K562 (cell line): ENCODE data around the gene SAMD10. TPM values are rescaled to one million over a fixed set of nuclear protein-coding genes. Genes with fewer than 3 reads are reported as not detected.

ENCODE experiments used
- ATAC-seq: fragments of 200-7000 bp; cut with Tn5 transposase; 3 replicates; pipeline ENCODE4 v1.9.1; 2020; ENCODE audit warnings: moderate library complexity
- BruUV-seq: library from RNA; stranded (reverse); fragments of 400-500 nt; replicated peaks from 2 replicates; lab custom pipeline; 2021; lab: Mats Ljungman, UMichigan
- CTCF ChIA-PET: fragments of 300-600 bp; formaldehyde crosslinking; extraction: SDS; loops from one replicate; lab custom pipeline; 2021; ENCODE audit warnings: low intra/inter-chr PET ratio; lab: Yijun Ruan, JAX
- POLR2A ChIA-PET: fragments of 300-600, 350-650 bp; sonication (Branson Sonifier 250); formaldehyde crosslinking; extraction: SDS; loops from one replicate; lab custom pipeline; 2021; ENCODE audit warnings: antibody characterized with exemption, inconsistent platforms; lab: Yijun Ruan, JAX
- DNase-seq, 4 experiments: peaks; one replicate each; pipeline versions ENCODE4 v3.0.0 to v3.0.0-alpha.2; 2011 to 2018; ENCODE audit warnings: low spot score in 3 of 4, mixed read lengths in 3 of 4; ENCODE audit errors: extremely low read depth in 1 of 4
- FAIRE-seq: peaks from 2 replicates; lab custom pipeline; 2011; peaks lifted over from hg19 to GRCh38; lab: Jason Lieb, UNC
- H2AFZ ChIP-seq: 2 replicates; pipeline ENCODE4 v1.6.0; 2011; ENCODE audit warnings: low read depth, low read length, control low read depth, inconsistent platforms
- H3K27ac ChIP-seq: fragments of 200-600 bp; 3 replicates; pipeline ENCODE4 v1.8.0; 2011; ENCODE audit warnings: low read depth, mild to moderate bottlenecking, control low read depth, inconsistent platforms, low read length, moderate library complexity, mixed read lengths; ENCODE audit errors: extremely low read depth
- H3K27me3 ChIP-seq, 2 experiments: fragments of 300-600 bp in 1 of 2; 2 replicates in 1 of 2; 3 replicates in 1 of 2; pipeline versions ENCODE4 v1.6.0 to v1.8.0; 2011; ENCODE audit warnings: inconsistent platforms in 2 of 2, low read length in 2 of 2, mild to moderate bottlenecking in 1 of 2, mixed read lengths in 1 of 2, moderate library complexity in 1 of 2; ENCODE audit not compliant: control insufficient read depth in 2 of 2, insufficient read depth in 2 of 2
- H3K36me3 ChIP-seq: fragments of 300-600 bp; 3 replicates; pipeline ENCODE4 v1.8.0; 2011; ENCODE audit warnings: mild to moderate bottlenecking, low read length, inconsistent platforms; ENCODE audit not compliant: control insufficient read depth, insufficient read depth
- H3K4me1 ChIP-seq, 2 experiments: fragments of 200-600 bp in 1 of 2; replicated peaks in 1 of 2; 2 replicates in 1 of 2; 3 replicates in 1 of 2; pipeline versions ENCODE4 v1.5.1 to v1.8.0; 2011; ENCODE audit warnings: inconsistent platforms in 2 of 2, low read length in 2 of 2, mild to moderate bottlenecking in 1 of 2, mixed read lengths in 1 of 2, moderate library complexity in 1 of 2; ENCODE audit not compliant: control insufficient read depth in 2 of 2, insufficient read depth in 2 of 2
- H3K4me2 ChIP-seq: 2 replicates; pipeline ENCODE4 v1.6.1; 2011; ENCODE audit warnings: low read length, control low read depth, inconsistent platforms, mixed read lengths; ENCODE audit not compliant: insufficient read depth
- H3K4me3 ChIP-seq: fragments of 200-600 bp; sonication (generic), shearing (Covaris generic); 2 replicates; pipeline ENCODE4 v1.5.1; 2016; ENCODE audit warnings: control low read depth, inconsistent platforms
- H3K79me2 ChIP-seq: fragments of 200-600 bp; 3 replicates; pipeline ENCODE4 v1.8.0; 2011; ENCODE audit warnings: low read length, inconsistent platforms; ENCODE audit not compliant: control insufficient read depth, insufficient read depth
- H3K9ac ChIP-seq, 2 experiments: 2 replicates each; pipeline versions ENCODE4 v1.6.0 to v1.6.1; 2011; ENCODE audit warnings: low read depth in 2 of 2, low read length in 2 of 2, control low read depth in 1 of 2, inconsistent platforms in 1 of 2, mild to moderate bottlenecking in 1 of 2, mixed read lengths in 1 of 2; ENCODE audit not compliant: insufficient read depth in 1 of 2
- H3K9me1 ChIP-seq: one replicate; pipeline ENCODE4 v1.6.0; 2011; ENCODE audit warnings: inconsistent platforms, mild to moderate bottlenecking, low read length, moderate library complexity; ENCODE audit not compliant: control insufficient read depth, insufficient read depth
- H3K9me3 ChIP-seq: replicated peaks from 2 replicates; pipeline ENCODE4 v1.5.1; 2011; ENCODE audit warnings: low read depth, low read length, inconsistent platforms; ENCODE audit not compliant: control insufficient read depth, insufficient read depth
- H4K20me1 ChIP-seq: replicated peaks from 2 replicates; pipeline ENCODE4 v1.6.1; 2011; ENCODE audit warnings: low read length, inconsistent platforms, mixed read lengths; ENCODE audit not compliant: control insufficient read depth, insufficient read depth
- ATF3 ChIP-seq, 2 experiments: fragments of 450-650 bp in 1 of 2; sonication (generic) in 1 of 2; formaldehyde crosslinking in 1 of 2; IDR thresholded peaks in 1 of 2; conservative IDR thresholded peaks in 1 of 2; 2 replicates each; pipeline versions ENCODE4 v1.6.1 to v1.8.1; 2016 to 2023; ENCODE audit warnings: mild to moderate bottlenecking in 2 of 2, moderate library complexity in 2 of 2, inconsistent platforms in 1 of 2, missing genetic modification reagents in 1 of 2
- HDGF ChIP-seq: fragments of 450-650 bp; IDR thresholded peaks from 2 replicates; pipeline ENCODE4 v1.6.1; 2016
- MAFG ChIP-seq: fragments of 450-650 bp; conservative IDR thresholded peaks from 2 replicates; pipeline ENCODE4 v1.6.1; 2016; ENCODE audit warnings: missing genetic modification characterization, missing compliant biosample characterization
- MAX ChIP-seq: sonication (generic); formaldehyde crosslinking; IDR thresholded peaks from 2 replicates; pipeline ENCODE4 v1.9.0; 2022; ENCODE audit warnings: mild to moderate bottlenecking, missing genetic modification reagents
- PML ChIP-seq: IDR thresholded peaks from 2 replicates; pipeline ENCODE4 v1.6.1; 2012; ENCODE audit warnings: low read length, inconsistent platforms
- POLR2AphosphoS5 ChIP-seq: IDR thresholded peaks from 2 replicates; pipeline ENCODE4 v1.6.1; 2011; ENCODE audit warnings: mild to moderate bottlenecking, low read depth, low read length, moderate library complexity; ENCODE audit not compliant: control insufficient read depth, insufficient read depth
- TAF7 ChIP-seq: fragments of 450-650 bp; IDR thresholded peaks from 2 replicates; pipeline ENCODE4 v1.6.1; 2016; ENCODE audit warnings: missing genetic modification characterization, missing compliant biosample characterization
- WGBS: fragments of 100-300 bp; shearing (Covaris generic); methylation state at CpG from one replicate; pipeline ENCODE4 v1.1.6; 2016; ENCODE audit warnings: low coverage, mixed read lengths; ENCODE audit not compliant: insufficient coverage; ENCODE audit errors: missing lambda C conversion rate; 5-methylcytosine and 5-hydroxymethylcytosine counted together
- in situ Hi-C: fragments of 300-500 bp; cut with MboI; formaldehyde crosslinking; loops from 4 replicates; pipeline ENCODE4 v1.15.0; 2018; ENCODE audit warnings: inconsistent platforms, mixed read lengths
- intact Hi-C: fragments of 100-400 bp; cut with micrococcal nuclease; formaldehyde crosslinking; loops from 2 replicates; pipeline ENCODE4 v1.14.2; 2022
- polyA plus RNA-seq, 8 experiments: library from polyadenylated mRNA; depleted of rRNA in 4 of 8; stranded (reverse) in 5 of 8; unstranded in 3 of 8; fragments of >200 nt; fragmentation: Nextera tagmentation in 2 of 8; fragmentation: Illumina TruSeq in 1 of 8; extraction: Ambion mirVana in 2 of 8; extraction: Trizol in 1 of 8; gene quantifications; 2 replicates each; pipeline versions ENCODE4 v1.2.1 to v1.2.3, GENCODE V29; 2011 to 2014; ENCODE audit warnings: inconsistent platforms in 1 of 8, missing spikeins in 1 of 8
- total RNA-seq, 7 experiments: library from RNA; depleted of rRNA in 6 of 7; stranded (reverse); fragments of >200 nt in 6 of 7; fragmentation: Illumina TruSeq in 2 of 7; extraction: Trizol in 2 of 7; gene quantifications; 2 replicates each; pipeline versions ENCODE4 v1.2.1 to v1.2.3, GENCODE V29; 2011 to 2021; ENCODE audit warnings: low replicate concordance in 1 of 7

SAMD10 gene
- total and polyA plus RNA-seq, 9 of the 15 experiments (the other 6 are each of a cell fraction or from before 2014, with no cell fraction given), result 0.37 to 15.2 (median 4.8) TPM

GRCh38 chr20:63933646-63934045, 45.8 kb downstream of the SAMD10 start:
- ChIA-PET CTCF (no interaction called here), POLR2A (interaction anchor here (0.6 to 1.4 kb wide), 3 partner anchors 9 to 306 kb away, joined by 3 read pairs; no protein-coding TSS in a partner anchor)
- ATAC-seq (no peak), FAIRE-seq (no peak), DNase-seq (no peak)
- 93% methylated on average over 5 of the region's 5 CpGs for WGBS
- in situ Hi-C loops (no loop called here), intact Hi-C loops (no loop called here)
- Histone ChIP-seq H3K4me3 (no peak overlapping the region), H3K27me3 (no peaks in the 10 kb centered on the region), H3K9ac (0 out of 4 replicates have a peak overlapping the region, but pooled peaks of 1 of the 2 experiments have one; percentile 28), H3K4me1 (peaks cover 0 to 32% of the 10 kb centered on the region in 2 experiments; a peak in 2 of 5 replicates), H3K27ac (no peak overlapping the region), H3K79me2 (peaks cover under 1% of the 10 kb centered on the region), H2AFZ (no peak overlapping the region), H4K20me1 (peaks cover 4% of the 10 kb centered on the region; the same call in 1 of the 2 replicates), H3K9me3 (no peaks in the 10 kb centered on the region), H3K4me2 (no peak overlapping the region), H3K36me3 (peaks cover 81% of the 10 kb centered on the region; the same call in 2 of the 3 replicates)
- TSS peak; percentile 24 for BruUV-seq
- no peak for TF ChIP-seq MAX (CRISPR knock-in tag)
- TF ChIP-seq HDGF, result no peak
- no peak for TF ChIP-seq TAF7 (tag)
- no peak for TF ChIP-seq ATF3 (IDR thresholded peaks at IDR 0.05)
- no peak for TF ChIP-seq ATF3 (CRISPR knock-in tag; conservative IDR thresholded peaks at IDR 0.05)
- no peak for TF ChIP-seq MAFG (tag)
- 0 out of 2 replicates have a peak, but pooled peaks have one; percentile 3 for TF ChIP-seq POLR2AphosphoS5
- no peak for TF ChIP-seq PML
- TF ChIP-seq, all 486 proteins: peak for 1
- H3K9me1 ChIP-seq, result no peaks in the 10 kb centered on the region
